MM.1S (cell line): ENCODE measurements around the gene LIG1.
A peak's percentile ranks its signal among the peaks of the same experiment; 100 is the strongest.

ENCODE experiments used
- DNase-seq: peaks from one replicate; pipeline ENCODE4 v3.0.0-alpha.2; 2015
- H2AFZ ChIP-seq: fragments of 300-600 bp; sonication (generic); 2 replicates; pipeline ENCODE4 v1.6.0; 2016; ENCODE audit warnings: antibody characterized with exemption, low read length
- H3F3A ChIP-seq: fragments of 300-600 bp; sonication (generic); 2 replicates; pipeline ENCODE4 v1.6.1; 2016; ENCODE audit warnings: mild to moderate bottlenecking, antibody characterized with exemption, low read length, moderate library complexity, mixed read lengths; ENCODE audit not compliant: insufficient read depth
- H3K27ac ChIP-seq: fragments of 300-600 bp; sonication (generic); 2 replicates; pipeline ENCODE4 v1.5.1; 2016; ENCODE audit warnings: mild to moderate bottlenecking, low read length
- H3K27me3 ChIP-seq: fragments of 300-600 bp; sonication (generic); replicated peaks from 2 replicates; pipeline ENCODE4 v1.6.0; 2016; ENCODE audit warnings: low read length; ENCODE audit not compliant: insufficient read depth
- H3K36me3 ChIP-seq: fragments of 300-600 bp; sonication (generic); replicated peaks from 2 replicates; pipeline ENCODE4 v1.6.1; 2016; ENCODE audit warnings: mild to moderate bottlenecking, low read length, mixed read lengths; ENCODE audit not compliant: insufficient read depth
- H3K4me1 ChIP-seq: fragments of 300-600 bp; sonication (generic); 2 replicates; pipeline ENCODE4 v1.6.1; 2016; ENCODE audit warnings: low read length, mixed read lengths
- H3K4me2 ChIP-seq: fragments of 300-600 bp; sonication (generic); 2 replicates; pipeline ENCODE4 v1.6.0; 2016; ENCODE audit warnings: low read depth, low read length
- H3K4me3 ChIP-seq: fragments of 300-600 bp; sonication (generic); 2 replicates; pipeline ENCODE4 v1.5.1; 2016; ENCODE audit warnings: low read length, mixed read lengths
- H3K79me2 ChIP-seq: fragments of 300-600 bp; sonication (generic); 2 replicates; pipeline ENCODE4 v1.6.1; 2016; ENCODE audit warnings: mixed run types, low read length, mixed read lengths
- H3K9ac ChIP-seq: fragments of 300-600 bp; sonication (generic); 2 replicates; pipeline ENCODE4 v1.6.1; 2016; ENCODE audit warnings: low read length, mixed read lengths
- H3K9me2 ChIP-seq: fragments of 300-600 bp; sonication (generic); replicated peaks from 2 replicates; pipeline ENCODE4 v1.6.1; 2016; ENCODE audit warnings: mild to moderate bottlenecking, low read length, mixed read lengths; ENCODE audit not compliant: insufficient read depth
- H3K9me3 ChIP-seq: fragments of 300-600 bp; sonication (generic); replicated peaks from 2 replicates; pipeline ENCODE4 v1.6.1; 2016; ENCODE audit warnings: mild to moderate bottlenecking, low read length, mixed read lengths; ENCODE audit not compliant: insufficient read depth
- H4K20me1 ChIP-seq: fragments of 300-600 bp; sonication (generic); 2 replicates; pipeline ENCODE4 v1.6.1; 2016; ENCODE audit warnings: mild to moderate bottlenecking, low read length, moderate library complexity, mixed read lengths; ENCODE audit not compliant: insufficient read depth
- CTCF ChIP-seq: fragments of 300-600 bp; sonication (generic); IDR thresholded peaks from 2 replicates; pipeline ENCODE4 v1.5.1; 2016; ENCODE audit warnings: antibody characterized with exemption, low read length, mixed read lengths
- EZH2 ChIP-seq: fragments of 300-600 bp; sonication (generic); optimal IDR thresholded peaks from 2 replicates; pipeline ENCODE3; 2017; ENCODE audit warnings: low read depth, mild to moderate bottlenecking, antibody characterized with exemption, low read length, mixed read lengths
- EZH2phosphoT487 ChIP-seq: fragments of 300-600 bp; sonication (generic); IDR thresholded peaks from 2 replicates; pipeline ENCODE4 v1.6.1; 2018; ENCODE audit warnings: antibody characterized with exemption, low read length

LIG1 gene

GRCh38 chr19:48122421-48122820 is 47.7 kb downstream of the LIG1 start:
- H3K4me1 ChIP-seq = peaks cover 25% of the 10 kb centered on the region
- no peak for TF ChIP-seq CTCF
- no peak for TF ChIP-seq EZH2phosphoT487
- no peak for TF ChIP-seq EZH2
- H2AFZ ChIP-seq = peak overlapping the region; percentile 59
- H3K4me3 ChIP-seq = no peak overlapping the region
- H4K20me1 ChIP-seq = no peaks in the 10 kb centered on the region
- H3K4me2 ChIP-seq = peak overlapping the region; percentile 58
- H3K79me2 ChIP-seq = no peaks in the 10 kb centered on the region
- H3K9me3 ChIP-seq = no peaks in the 10 kb centered on the region
- H3K9me2 ChIP-seq = no peaks in the 10 kb centered on the region
- peaks cover 11% of the 10 kb centered on the region; the same call in 1 of the 2 replicates for H3F3A ChIP-seq
- H3K27ac ChIP-seq = peak overlapping the region; percentile 66; the same call in 1 of the 2 replicates
- no peaks in the 10 kb centered on the region for H3K27me3 ChIP-seq
- H3K36me3 ChIP-seq = peaks cover 4% of the 10 kb centered on the region
- no peak for DNase-seq
- peak overlapping the region; percentile 8; the same call in 1 of the 2 replicates for H3K9ac ChIP-seq

GRCh38 chr19:48121909-48122371 is 48.2 kb downstream of the LIG1 start:
- no peaks in the 10 kb centered on the region for H4K20me1 ChIP-seq
- no peaks in the 10 kb centered on the region for H3K9me2 ChIP-seq
- H3K27ac ChIP-seq = peak overlapping the region; percentile 66
- peak; percentile 83 for DNase-seq
- H3K4me1 ChIP-seq = peaks cover 26% of the 10 kb centered on the region
- no peaks in the 10 kb centered on the region for H3K27me3 ChIP-seq
- peaks cover 11% of the 10 kb centered on the region; the same call in 1 of the 2 replicates for H3F3A ChIP-seq
- H3K4me3 ChIP-seq = no peak overlapping the region
- peaks cover 4% of the 10 kb centered on the region for H3K36me3 ChIP-seq
- no peaks in the 10 kb centered on the region for H3K79me2 ChIP-seq
- peak overlapping the region; percentile 59 for H2AFZ ChIP-seq
- no peak for TF ChIP-seq EZH2
- TF ChIP-seq EZH2phosphoT487 = no peak
- TF ChIP-seq CTCF = no peak
- peak overlapping the region; percentile 58 for H3K4me2 ChIP-seq
- H3K9ac ChIP-seq = peak overlapping the region; percentile 8; the same call in 1 of the 2 replicates
- no peaks in the 10 kb centered on the region for H3K9me3 ChIP-seq

- H3K36me3 ChIP-seq = peaks cover 4% of the 10 kb centered on the region
Measured at GRCh38 chr19:48121066-48121465, 49.1 kb downstream of the LIG1 start.

More at GRCh38 chr19:48121066-48121465, 49.1 kb downstream of the LIG1 start:
- Histone ChIP-seq H3K4me1 (peaks cover 26% of the 10 kb centered on the region), H3K4me2 (no peak overlapping the region), H4K20me1 (no peaks in the 10 kb centered on the region), H3K27ac (no peak overlapping the region), H3K79me2 (no peaks in the 10 kb centered on the region), H3F3A (peaks cover 11% of the 10 kb centered on the region; the same call in 1 of the 2 replicates), H3K9me3 (no peaks in the 10 kb centered on the region), H2AFZ (no peak overlapping the region), H3K9ac (no peak overlapping the region), H3K9me2 (no peaks in the 10 kb centered on the region), H3K27me3 (no peaks in the 10 kb centered on the region), H3K4me3 (no peak overlapping the region)
- no peak for DNase-seq
- TF ChIP-seq CTCF (no peak), EZH2phosphoT487 (no peak), EZH2 (no peak)
